ENCODE results near the gene CIBAR2. TPM values are rescaled to one million over a fixed set of nuclear protein-coding genes. Genes with fewer than 3 reads are reported as not detected.

CIBAR2 gene
- total RNA-seq, 5 donors from 2014 or later (not counting 1 experiment from before 2014, with no cell fraction given) = not detected

DNA sequence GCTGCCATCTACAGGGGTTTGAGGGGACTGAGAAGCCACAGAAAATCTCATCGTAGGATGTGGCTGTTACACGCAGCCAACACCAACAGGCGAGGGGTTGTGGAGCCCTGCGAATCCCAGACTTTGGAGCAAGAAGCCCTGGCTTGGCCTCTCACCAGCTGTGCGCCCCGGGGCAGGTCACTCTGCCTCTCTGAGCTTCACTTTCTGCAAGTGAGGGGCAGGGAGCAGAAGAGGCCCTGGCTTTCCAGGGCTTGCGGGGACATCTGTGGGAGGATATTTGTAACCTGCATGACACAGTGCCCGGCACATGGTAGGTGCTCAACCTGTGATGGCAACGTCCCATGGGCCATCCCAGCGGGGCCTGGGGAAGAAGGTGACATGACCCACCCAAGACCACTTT, 32.9 kb upstream of the CIBAR2 start:
- DNase-seq (no peak), ATAC-seq (replicated peaks in 1 of 4) (no peak)
- Histone ChIP-seq H3K27me3 (replicated peaks in 1 of 2; ENCODE audit: control insufficient read depth in 2 of 2, extremely low read depth in 1 of 2, insufficient read depth in 2 of 2, low read length in 1 of 2) (peaks cover 0 to 44% of the 10 kb centered on the region in 2 experiments), H3K4me3 (ENCODE audit: control insufficient read depth in 1 of 2, extremely low read depth in 1 of 2, low read length in 1 of 2) (no peak overlapping the region), H3K27ac (ENCODE audit: low read length) (no peak overlapping the region), H3K9me3 (no peaks in the 10 kb centered on the region), H3K4me1 (ENCODE audit: control insufficient read depth in 1 of 2, extremely low read depth in 1 of 2, insufficient read depth in 2 of 2, low read length in 2 of 2) (no peaks in the 10 kb centered on the region), H3K36me3 (ENCODE audit: control insufficient read depth in 2 of 2, extremely low read depth in 1 of 2, insufficient read depth in 1 of 2, low read length in 1 of 2) (no peaks in the 10 kb centered on the region)
- Mint-ChIP-seq H3K9me3 (no peaks in the 10 kb centered on the region), H3K27ac (no peak overlapping the region), H3K4me3 (no peak overlapping the region), H3K27me3 (peaks cover 0 to 24% of the 10 kb centered on the region in 2 donors), H3K4me1 (no peaks in the 10 kb centered on the region), H3K36me3 (no peaks in the 10 kb centered on the region)
- ChIA-PET CTCF (no interaction called here), POLR2A (no interaction called here)
- WGBS (ENCODE audit: insufficient coverage) = 91% methylated on average over 10 of the region's 10 CpGs

DNA sequence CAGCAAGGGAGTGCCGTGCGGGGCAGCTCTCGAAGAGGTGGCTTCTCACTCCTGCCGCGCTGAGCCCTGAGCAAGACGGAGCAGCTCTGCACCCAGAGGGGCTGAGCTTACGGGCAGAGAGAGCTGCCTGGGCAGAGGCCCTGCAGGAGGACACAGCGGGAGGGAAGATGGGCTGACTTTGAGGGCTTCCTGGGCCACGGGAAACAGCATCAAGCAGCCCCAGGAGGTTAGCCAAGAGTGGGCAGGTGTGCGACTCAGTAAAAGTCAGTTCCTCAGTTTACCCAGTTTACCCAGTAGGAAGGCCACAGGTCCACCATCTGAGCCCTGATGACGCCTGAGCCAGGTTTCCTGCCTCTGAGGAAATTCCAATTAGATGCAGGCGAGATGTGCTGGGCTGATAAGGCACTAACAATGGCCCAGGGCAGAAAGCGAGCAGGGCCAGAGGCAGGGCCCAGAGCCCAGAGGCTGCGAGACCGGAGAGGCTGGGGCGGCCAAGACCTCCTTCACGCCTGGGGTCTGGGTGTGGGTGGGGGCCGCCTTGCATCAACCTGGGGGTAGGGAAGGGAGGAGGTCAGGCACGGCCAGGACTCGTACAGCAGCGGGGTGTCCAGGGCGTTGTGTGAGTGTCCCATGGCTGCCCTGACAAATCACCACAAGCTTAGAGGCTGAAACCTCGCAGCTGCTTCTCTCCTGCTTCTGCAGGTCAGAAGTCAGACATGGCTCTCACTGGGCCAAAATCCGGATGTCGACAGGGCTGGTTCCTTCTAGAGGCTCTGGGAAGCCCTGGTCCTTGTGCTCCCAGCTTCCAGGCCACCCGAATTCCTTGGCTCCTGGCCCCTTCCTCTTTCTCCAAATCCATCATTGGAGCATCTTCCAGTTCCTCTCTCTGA, 32.0 kb upstream of the CIBAR2 start:
- Histone ChIP-seq H3K27me3 (replicated peaks in 1 of 2; ENCODE audit: control insufficient read depth in 2 of 2, extremely low read depth in 1 of 2, insufficient read depth in 2 of 2, low read length in 1 of 2) (peaks cover 0 to 51% of the 10 kb centered on the region in 2 experiments), H3K4me3 (ENCODE audit: control insufficient read depth in 1 of 2, extremely low read depth in 1 of 2, low read length in 1 of 2) (no peak overlapping the region), H3K4me1 (ENCODE audit: control insufficient read depth in 1 of 2, extremely low read depth in 1 of 2, insufficient read depth in 2 of 2, low read length in 2 of 2) (no peaks in the 10 kb centered on the region), H3K27ac (ENCODE audit: low read length) (no peak overlapping the region), H3K9me3 (no peaks in the 10 kb centered on the region), H3K36me3 (ENCODE audit: control insufficient read depth in 2 of 2, extremely low read depth in 1 of 2, insufficient read depth in 1 of 2, low read length in 1 of 2) (no peaks in the 10 kb centered on the region)
- H3K27me3 Mint-ChIP-seq = peaks cover 6 to 29% of the 10 kb centered on the region in 2 donors
- ATAC-seq (replicated peaks in 1 of 4) (no peak), DNase-seq (no peak)
- WGBS (ENCODE audit: insufficient coverage) = 82% methylated on average over 25 of the region's 26 CpGs
- H3K4me3 Mint-ChIP-seq = no peak overlapping the region
- H3K27ac Mint-ChIP-seq = no peak overlapping the region
- no peaks in the 10 kb centered on the region for H3K9me3 Mint-ChIP-seq
- H3K4me1 Mint-ChIP-seq = no peaks in the 10 kb centered on the region
- no peaks in the 10 kb centered on the region for H3K36me3 Mint-ChIP-seq
- ChIA-PET CTCF (no interaction called here), POLR2A (no interaction called here)

DNA sequence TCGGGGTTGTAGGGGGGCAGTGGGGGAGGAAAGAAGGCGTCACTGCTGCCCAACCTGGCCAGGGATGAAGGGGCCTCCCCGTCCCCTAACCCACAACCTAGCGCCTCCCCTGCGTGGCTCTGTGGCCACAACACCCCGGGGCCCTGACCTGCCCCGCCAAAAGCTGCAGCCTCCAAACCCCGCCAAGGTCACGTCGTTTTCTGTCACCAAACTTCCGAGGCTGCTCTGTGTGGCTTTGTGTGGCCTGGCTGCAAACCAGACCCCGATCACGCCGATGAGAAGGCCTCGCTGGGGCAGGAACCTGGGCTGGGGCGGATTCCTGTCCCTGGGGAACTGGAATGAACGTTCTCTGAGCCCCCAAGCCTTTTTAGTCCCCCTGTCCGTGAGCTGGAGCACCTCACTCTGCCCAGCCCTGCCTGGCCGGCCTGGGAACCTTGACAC, 30.5 kb upstream of the CIBAR2 start:
- H3K27me3 ChIP-seq (replicated peaks in 1 of 2; ENCODE audit: control insufficient read depth in 2 of 2, extremely low read depth in 1 of 2, insufficient read depth in 2 of 2, low read length in 1 of 2) = peaks cover 0 to 66% of the 10 kb centered on the region in 2 experiments
- Mint-ChIP-seq H3K9me3 (no peaks in the 10 kb centered on the region), H3K27me3 (peaks cover 21 to 43% of the 10 kb centered on the region in 2 donors), H3K4me3 (no peak overlapping the region), H3K36me3 (no peaks in the 10 kb centered on the region), H3K4me1 (peaks cover 3 to 9% (median 3%) of the 10 kb centered on the region in 3 donors), H3K27ac (no peak overlapping the region)
- H3K27ac ChIP-seq (ENCODE audit: low read length) = no peak overlapping the region
- DNase-seq (no peak), ATAC-seq (replicated peaks in 1 of 4) (no peak)
- no peak overlapping the region for H3K4me3 ChIP-seq (ENCODE audit: control insufficient read depth in 1 of 2, extremely low read depth in 1 of 2, low read length in 1 of 2)
- CTCF ChIA-PET = no interaction called here
- WGBS (ENCODE audit: insufficient coverage) = 45% methylated on average over 17 of the region's 19 CpGs
- POLR2A ChIA-PET = no interaction called here
- no peaks in the 10 kb centered on the region for H3K36me3 ChIP-seq (ENCODE audit: control insufficient read depth in 2 of 2, extremely low read depth in 1 of 2, insufficient read depth in 1 of 2, low read length in 1 of 2)
- H3K4me1 ChIP-seq (ENCODE audit: control insufficient read depth in 1 of 2, extremely low read depth in 1 of 2, insufficient read depth in 2 of 2, low read length in 2 of 2) = no peaks in the 10 kb centered on the region
- H3K9me3 ChIP-seq = no peaks in the 10 kb centered on the region

DNA sequence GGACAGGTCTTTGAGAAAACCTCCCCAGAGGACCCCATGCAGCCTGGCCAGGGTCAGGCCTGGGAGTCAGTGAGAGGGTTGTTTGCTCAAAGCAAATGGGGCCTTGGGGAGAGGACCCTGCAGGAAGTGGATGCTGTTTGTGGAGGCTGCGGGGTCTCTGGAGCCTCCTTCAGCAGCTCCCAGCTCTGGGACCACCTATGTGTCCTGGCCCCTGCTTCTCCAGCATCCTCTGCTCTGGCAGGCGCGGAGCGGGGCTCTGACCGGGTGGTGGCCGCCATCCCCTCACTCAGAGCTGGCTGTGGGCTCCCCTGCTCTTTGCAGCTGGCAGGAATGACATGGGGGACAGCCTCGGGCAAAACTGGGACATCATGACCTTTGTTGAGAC, 29.8 kb upstream of the CIBAR2 start:
- peaks cover 24 to 45% of the 10 kb centered on the region in 2 donors for H3K27me3 Mint-ChIP-seq
- whole genome bisulfite sequencing (ENCODE audit: insufficient coverage) = 100% methylated on average over 5 of the region's 7 CpGs
- peaks cover 3 to 13% (median 5%) of the 10 kb centered on the region in 3 donors for H3K4me1 Mint-ChIP-seq
- H3K9me3 ChIP-seq = no peaks in the 10 kb centered on the region
- no peak for DNase-seq
- peaks cover 0 to 73% of the 10 kb centered on the region in 2 experiments for H3K27me3 ChIP-seq (replicated peaks in 1 of 2; ENCODE audit: control insufficient read depth in 2 of 2, extremely low read depth in 1 of 2, insufficient read depth in 2 of 2, low read length in 1 of 2)
- H3K36me3 ChIP-seq (ENCODE audit: control insufficient read depth in 2 of 2, extremely low read depth in 1 of 2, insufficient read depth in 1 of 2, low read length in 1 of 2) = no peaks in the 10 kb centered on the region
- no peaks in the 10 kb centered on the region for H3K36me3 Mint-ChIP-seq
- H3K27ac ChIP-seq (ENCODE audit: low read length) = no peak overlapping the region
- ATAC-seq (replicated peaks in 1 of 4) = no peak
- peaks cover 0 to 5% of the 10 kb centered on the region in 2 experiments for H3K4me1 ChIP-seq (ENCODE audit: control insufficient read depth in 1 of 2, extremely low read depth in 1 of 2, insufficient read depth in 2 of 2, low read length in 2 of 2)
- ChIA-PET POLR2A (no interaction called here), CTCF (no interaction called here)
- H3K9me3 Mint-ChIP-seq = no peaks in the 10 kb centered on the region
- no peak overlapping the region for H3K4me3 Mint-ChIP-seq
- no peak overlapping the region for H3K27ac Mint-ChIP-seq
- no peak overlapping the region for H3K4me3 ChIP-seq (ENCODE audit: control insufficient read depth in 1 of 2, extremely low read depth in 1 of 2, low read length in 1 of 2)

DNA sequence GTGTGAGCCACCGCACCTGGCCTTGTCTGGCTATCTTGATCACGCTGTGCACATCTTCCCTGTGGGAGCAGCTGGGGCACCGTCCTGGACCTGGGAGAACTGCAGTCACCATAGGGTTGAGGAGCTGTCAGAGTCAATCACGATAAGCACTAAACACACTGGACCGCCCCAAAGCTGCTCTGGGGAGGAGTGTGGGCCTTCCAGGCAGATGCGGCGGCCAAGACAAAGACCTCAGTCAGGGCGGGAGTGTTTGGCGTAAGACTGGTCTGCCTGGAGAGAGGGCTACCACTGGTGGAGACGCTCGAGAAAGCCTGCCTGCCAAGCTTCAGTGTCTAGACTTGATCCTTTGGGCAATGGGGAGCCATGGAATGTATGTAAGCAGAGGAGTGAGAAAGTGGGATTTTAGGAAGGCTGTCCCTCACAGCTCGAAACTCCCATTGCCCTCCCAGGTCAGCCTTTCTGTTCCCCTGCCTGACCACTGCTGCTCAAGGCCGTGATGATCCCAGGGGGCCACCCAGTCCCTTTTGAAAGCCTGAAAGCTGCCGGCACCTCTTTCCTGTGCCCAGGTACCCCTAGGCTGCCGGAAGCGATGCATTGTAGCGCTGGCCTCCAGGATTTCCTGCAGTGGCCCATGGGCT, 29.3 kb upstream of the CIBAR2 start:
- WGBS (ENCODE audit: insufficient coverage) = 75% methylated on average over 12 of the region's 17 CpGs
- Histone ChIP-seq H3K9me3 (no peaks in the 10 kb centered on the region), H3K27me3 (replicated peaks in 1 of 2; ENCODE audit: control insufficient read depth in 2 of 2, extremely low read depth in 1 of 2, insufficient read depth in 2 of 2, low read length in 1 of 2) (peaks cover 0 to 78% of the 10 kb centered on the region in 2 experiments), H3K4me1 (ENCODE audit: control insufficient read depth in 1 of 2, extremely low read depth in 1 of 2, insufficient read depth in 2 of 2, low read length in 2 of 2) (peaks cover 0 to 5% of the 10 kb centered on the region in 2 experiments), H3K36me3 (ENCODE audit: control insufficient read depth in 2 of 2, extremely low read depth in 1 of 2, insufficient read depth in 1 of 2, low read length in 1 of 2) (no peaks in the 10 kb centered on the region), H3K4me3 (ENCODE audit: control insufficient read depth in 1 of 2, extremely low read depth in 1 of 2, low read length in 1 of 2) (no peak overlapping the region), H3K27ac (ENCODE audit: low read length) (no peak overlapping the region)
- CTCF ChIA-PET = no interaction called here
- H3K36me3 Mint-ChIP-seq = no peaks in the 10 kb centered on the region
- H3K9me3 Mint-ChIP-seq = no peaks in the 10 kb centered on the region
- H3K27me3 Mint-ChIP-seq = peaks cover 24 to 48% of the 10 kb centered on the region in 2 donors
- no peak for ATAC-seq (replicated peaks in 1 of 4)
- H3K4me1 Mint-ChIP-seq = peaks cover 3 to 13% (median 8%) of the 10 kb centered on the region in 3 donors
- DNase-seq = no peak
- POLR2A ChIA-PET = no interaction called here
- H3K27ac Mint-ChIP-seq = no peak overlapping the region
- H3K4me3 Mint-ChIP-seq = no peak overlapping the region

DNA sequence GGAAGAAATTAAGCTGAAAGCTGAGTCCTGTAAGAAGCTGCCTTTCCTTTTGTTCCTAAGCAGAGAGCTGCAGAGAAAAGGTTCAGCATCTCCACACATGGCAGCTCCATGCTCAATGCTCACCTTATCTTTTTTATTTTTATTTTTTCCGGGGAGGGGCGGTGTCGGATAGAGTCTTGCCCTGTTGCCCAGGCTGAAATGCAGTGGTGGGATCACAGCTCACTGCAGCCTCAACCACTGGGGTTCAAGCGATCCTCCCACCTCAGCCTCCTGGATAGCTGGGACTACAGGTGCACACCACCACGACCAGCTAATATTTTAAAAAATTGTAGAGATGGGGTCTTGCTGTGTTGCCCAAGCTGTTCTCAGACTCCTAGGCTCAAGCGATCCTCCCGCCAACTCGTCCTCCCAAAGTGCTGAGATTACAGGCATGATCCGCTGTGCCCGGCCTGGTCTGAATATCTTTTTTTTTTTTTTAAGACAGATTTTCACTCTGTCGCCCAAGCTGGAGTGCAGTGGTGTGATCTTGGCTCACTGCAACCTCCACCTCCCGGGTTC, 28.3 kb upstream of the CIBAR2 start:
- H3K27ac Mint-ChIP-seq = no peak overlapping the region
- Histone ChIP-seq H3K4me1 (ENCODE audit: control insufficient read depth in 1 of 2, extremely low read depth in 1 of 2, insufficient read depth in 2 of 2, low read length in 2 of 2) (peaks cover 0 to 8% of the 10 kb centered on the region in 2 experiments), H3K36me3 (ENCODE audit: control insufficient read depth in 2 of 2, extremely low read depth in 1 of 2, insufficient read depth in 1 of 2, low read length in 1 of 2) (no peaks in the 10 kb centered on the region), H3K9me3 (no peaks in the 10 kb centered on the region), H3K27ac (ENCODE audit: low read length) (no peak overlapping the region), H3K4me3 (ENCODE audit: control insufficient read depth in 1 of 2, extremely low read depth in 1 of 2, low read length in 1 of 2) (no peak overlapping the region), H3K27me3 (replicated peaks in 1 of 2; ENCODE audit: control insufficient read depth in 2 of 2, extremely low read depth in 1 of 2, insufficient read depth in 2 of 2, low read length in 1 of 2) (peaks cover 0 to 85% of the 10 kb centered on the region in 2 experiments)
- CTCF ChIA-PET = no interaction called here
- POLR2A ChIA-PET = no interaction called here
- H3K4me3 Mint-ChIP-seq = no peak overlapping the region
- H3K36me3 Mint-ChIP-seq = no peaks in the 10 kb centered on the region
- ATAC-seq (replicated peaks in 1 of 4) (no peak), DNase-seq (no peak)
- H3K4me1 Mint-ChIP-seq = peaks cover 4 to 13% (median 11%) of the 10 kb centered on the region in 3 donors
- H3K9me3 Mint-ChIP-seq = no peaks in the 10 kb centered on the region
- 81% methylated on average over 9 of the region's 12 CpGs for WGBS (ENCODE audit: insufficient coverage)
- H3K27me3 Mint-ChIP-seq = peaks cover 28 to 51% of the 10 kb centered on the region in 2 donors

Data from T-cell (primary cell).